D721Med (cell line): ENCODE data around the gene CAMLG.
"Not testable (repeated sequence)": the region's sequence is repeated elsewhere in the genome, so short reads cannot be mapped to it uniquely, and the experiment has no call there.

Source experiments
- DNase-seq: peaks from one replicate; pipeline ENCODE4 v3.0.0; 2011; ENCODE audit warnings: low spot score; ENCODE audit not compliant: insufficient read length
- FAIRE-seq: peaks from 2 replicates; lab custom pipeline; 2011; peaks lifted over from hg19 to GRCh38; lab: Jason Lieb, UNC
- CTCF ChIP-seq: IDR thresholded peaks from 2 replicates; pipeline ENCODE4 v1.5.1; 2012; ENCODE audit warnings: mild to moderate bottlenecking, control low read depth; ENCODE audit not compliant: insufficient read depth; ENCODE audit errors: missing control alignments

The CAMLG gene

GRCh38 chr5:134738133-134738962, at the start of gene CAMLG:
TSS of gene CAMLG (plus strand) at chr5:134738548. CDS start at chr5:134738621, 73 bp downstream.
- peak; percentile 64 for DNase-seq
- TF ChIP-seq CTCF: peak; percentile 72
- FAIRE-seq: no peak

GRCh38 chr5:134690144-134690543, 48.2 kb upstream of the CAMLG start:
- FAIRE-seq, DNase-seq: not testable (repeated sequence)

- FAIRE-seq (no peak), DNase-seq (no peak)
- no peak for TF ChIP-seq CTCF
Observed at GRCh38 chr5:134692722-134693121, 45.6 kb upstream of the CAMLG start.

- no peak for TF ChIP-seq CTCF
- DNase-seq (no peak), FAIRE-seq (no peak)
Observed at GRCh38 chr5:134708301-134708700, 30.0 kb upstream of the CAMLG start.

GRCh38 chr5:134714120-134714519, 24.2 kb upstream of the CAMLG start:
- TF ChIP-seq CTCF: no peak
- no peak for FAIRE-seq
- DNase-seq: no peak

GRCh38 chr5:134714541-134714940, 23.8 kb upstream of the CAMLG start:
- DNase-seq: no peak
- no peak for FAIRE-seq
- TF ChIP-seq CTCF: no peak

GRCh38 chr5:134715466-134715865, 22.9 kb upstream of the CAMLG start:
- DNase-seq, FAIRE-seq: not testable (repeated sequence)

- no peak for DNase-seq
- no peak for TF ChIP-seq CTCF
- peak; percentile 38 for FAIRE-seq
Observed at GRCh38 chr5:134724872-134725271, 13.5 kb upstream of the CAMLG start.
